HG03571 (cell line): ENCODE results near the gene PSME3.
"Not testable (repeated sequence)": the region's sequence is repeated elsewhere in the genome, so short reads cannot be mapped to it uniquely, and the experiment has no call there.

Experiments
- ATAC-seq: cut with Tn5 transposase; IDR thresholded peaks from one replicate; pipeline ENCODE4 v1.9.1; 2021; ENCODE audit not compliant: unreplicated experiment

The PSME3 gene

DNA sequence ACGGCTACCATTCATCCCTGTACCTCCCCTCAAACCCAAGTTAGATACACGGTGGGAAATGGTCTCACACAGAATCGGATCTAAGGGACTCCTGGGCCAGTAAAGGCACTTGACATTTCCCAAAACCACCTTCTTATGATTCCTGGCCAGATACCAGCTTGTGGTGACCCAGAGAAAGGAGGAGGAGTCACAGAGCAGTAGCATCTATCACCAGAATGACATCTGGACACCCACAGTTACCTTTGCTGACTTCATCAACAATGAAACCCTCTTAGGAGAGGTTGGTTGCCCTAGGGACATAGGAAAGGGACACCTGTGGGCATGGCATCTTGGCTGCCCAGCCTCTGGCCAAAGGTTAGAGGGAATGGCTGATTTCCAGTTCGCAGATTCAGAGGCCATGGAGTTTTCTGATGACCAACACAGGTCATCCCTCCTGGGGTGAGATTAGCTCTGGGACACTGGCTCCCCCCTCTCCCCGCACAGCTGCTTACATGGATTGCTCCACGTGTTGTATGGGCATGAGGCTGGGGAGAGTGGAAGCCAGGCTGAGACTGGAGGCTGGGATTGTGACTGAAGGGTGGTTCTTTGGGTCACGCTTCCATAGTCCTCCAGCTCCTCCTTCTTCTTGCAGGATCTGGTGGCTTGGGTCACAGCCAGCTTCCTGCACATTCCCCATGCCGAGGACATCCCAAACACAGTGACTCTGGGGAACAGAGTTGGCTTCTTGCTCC lies 16.4 kb downstream of the PSME3 start:
- no peak for ATAC-seq

DNA sequence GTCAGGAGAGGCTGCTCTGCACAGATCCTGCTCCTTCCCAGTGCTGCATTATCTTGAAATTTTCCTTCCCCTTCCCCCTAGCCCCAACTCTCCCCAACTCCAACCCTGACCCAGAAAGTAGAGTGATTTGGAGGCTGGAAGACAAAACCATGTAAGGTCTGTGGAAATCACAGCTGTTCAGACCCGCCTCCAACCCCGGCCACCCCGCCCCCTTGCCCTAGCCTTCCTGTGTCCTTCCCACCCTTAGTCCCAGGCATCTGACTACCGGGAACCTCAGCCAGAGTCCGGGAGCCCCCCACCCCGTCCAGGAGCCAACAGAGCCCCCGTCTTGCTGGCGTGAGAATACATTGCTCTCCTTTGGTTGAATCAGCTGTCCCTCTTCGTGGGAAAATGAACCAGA lies 17.8 kb downstream of the PSME3 start, which contains the start of gene AOC3:
AOC3 (plus strand) TSS at position 246 of the 400 bp plus-strand sequence; CDS start at position 391, 145 bp downstream.
- no peak for ATAC-seq

DNA sequence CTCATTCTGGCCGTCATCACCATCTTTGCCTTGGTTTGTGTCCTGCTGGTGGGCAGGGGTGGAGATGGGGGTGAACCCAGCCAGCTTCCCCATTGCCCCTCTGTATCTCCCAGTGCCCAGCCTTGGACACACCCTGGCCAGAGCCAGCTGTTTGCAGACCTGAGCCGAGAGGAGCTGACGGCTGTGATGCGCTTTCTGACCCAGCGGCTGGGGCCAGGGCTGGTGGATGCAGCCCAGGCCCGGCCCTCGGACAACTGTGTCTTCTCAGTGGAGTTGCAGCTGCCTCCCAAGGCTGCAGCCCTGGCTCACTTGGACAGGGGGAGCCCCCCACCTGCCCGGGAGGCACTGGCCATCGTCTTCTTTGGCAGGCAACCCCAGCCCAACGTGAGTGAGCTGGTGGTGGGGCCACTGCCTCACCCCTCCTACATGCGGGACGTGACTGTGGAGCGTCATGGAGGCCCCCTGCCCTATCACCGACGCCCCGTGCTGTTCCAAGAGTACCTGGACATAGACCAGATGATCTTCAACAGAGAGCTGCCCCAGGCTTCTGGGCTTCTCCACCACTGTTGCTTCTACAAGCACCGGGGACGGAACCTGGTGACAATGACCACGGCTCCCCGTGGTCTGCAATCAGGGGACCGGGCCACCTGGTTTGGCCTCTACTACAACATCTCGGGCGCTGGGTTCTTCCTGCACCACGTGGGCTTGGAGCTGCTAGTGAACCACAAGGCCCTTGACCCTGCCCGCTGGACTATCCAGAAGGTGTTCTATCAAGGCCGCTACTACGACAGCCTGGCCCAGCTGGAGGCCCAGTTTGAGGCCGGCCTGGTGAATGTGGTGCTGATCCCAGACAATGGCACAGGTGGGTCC lies 18.4 kb downstream of the PSME3 start:
- ATAC-seq = not testable (repeated sequence)

DNA sequence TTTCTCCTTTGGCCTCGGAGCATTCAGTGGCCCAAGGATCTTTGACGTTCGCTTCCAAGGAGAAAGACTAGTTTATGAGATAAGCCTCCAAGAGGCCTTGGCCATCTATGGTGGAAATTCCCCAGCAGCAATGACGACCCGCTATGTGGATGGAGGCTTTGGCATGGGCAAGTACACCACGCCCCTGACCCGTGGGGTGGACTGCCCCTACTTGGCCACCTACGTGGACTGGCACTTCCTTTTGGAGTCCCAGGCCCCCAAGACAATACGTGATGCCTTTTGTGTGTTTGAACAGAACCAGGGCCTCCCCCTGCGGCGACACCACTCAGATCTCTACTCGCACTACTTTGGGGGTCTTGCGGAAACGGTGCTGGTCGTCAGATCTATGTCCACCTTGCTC lies 19.2 kb downstream of the PSME3 start:
- ATAC-seq = no peak

DNA sequence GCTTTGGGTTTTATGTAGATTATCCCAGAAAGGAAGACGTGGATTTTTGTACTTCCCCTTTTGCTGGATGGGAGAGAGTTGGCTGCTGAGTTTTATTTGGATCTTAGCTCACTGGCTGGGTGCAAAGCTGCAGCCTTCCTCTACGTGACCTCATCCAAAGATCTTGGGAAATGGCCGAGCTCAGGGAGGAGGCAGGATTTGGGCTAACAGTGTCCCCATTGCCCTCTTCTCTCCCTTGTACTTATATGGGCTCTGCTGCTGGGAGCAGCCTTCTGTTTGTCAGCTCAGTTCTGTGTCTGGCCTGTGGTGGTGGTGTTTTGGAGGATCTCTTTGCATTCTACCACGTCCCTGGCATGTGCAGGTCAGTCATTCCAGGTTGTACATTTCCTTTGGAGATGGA lies 19.8 kb downstream of the PSME3 start:
- ATAC-seq = no peak

DNA sequence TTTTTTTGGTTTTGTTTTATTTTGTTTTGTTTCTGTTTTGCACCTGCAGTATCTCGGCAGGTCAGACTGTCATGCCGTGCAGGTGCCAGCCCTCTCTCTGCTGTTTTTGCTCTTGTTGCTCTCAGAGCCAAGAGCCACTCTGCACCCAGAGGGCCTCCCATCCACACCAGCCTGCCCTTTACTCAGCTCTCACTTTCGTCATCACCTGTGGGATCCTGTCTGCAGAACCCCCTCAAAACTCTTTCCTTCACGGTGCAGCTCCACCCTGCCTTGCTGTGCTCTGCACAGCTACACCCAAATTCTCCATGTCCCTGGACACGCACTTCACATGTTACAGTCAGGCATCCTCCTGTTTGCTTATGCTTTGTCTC lies 20.4 kb downstream of the PSME3 start:
- ATAC-seq = no peak

DNA sequence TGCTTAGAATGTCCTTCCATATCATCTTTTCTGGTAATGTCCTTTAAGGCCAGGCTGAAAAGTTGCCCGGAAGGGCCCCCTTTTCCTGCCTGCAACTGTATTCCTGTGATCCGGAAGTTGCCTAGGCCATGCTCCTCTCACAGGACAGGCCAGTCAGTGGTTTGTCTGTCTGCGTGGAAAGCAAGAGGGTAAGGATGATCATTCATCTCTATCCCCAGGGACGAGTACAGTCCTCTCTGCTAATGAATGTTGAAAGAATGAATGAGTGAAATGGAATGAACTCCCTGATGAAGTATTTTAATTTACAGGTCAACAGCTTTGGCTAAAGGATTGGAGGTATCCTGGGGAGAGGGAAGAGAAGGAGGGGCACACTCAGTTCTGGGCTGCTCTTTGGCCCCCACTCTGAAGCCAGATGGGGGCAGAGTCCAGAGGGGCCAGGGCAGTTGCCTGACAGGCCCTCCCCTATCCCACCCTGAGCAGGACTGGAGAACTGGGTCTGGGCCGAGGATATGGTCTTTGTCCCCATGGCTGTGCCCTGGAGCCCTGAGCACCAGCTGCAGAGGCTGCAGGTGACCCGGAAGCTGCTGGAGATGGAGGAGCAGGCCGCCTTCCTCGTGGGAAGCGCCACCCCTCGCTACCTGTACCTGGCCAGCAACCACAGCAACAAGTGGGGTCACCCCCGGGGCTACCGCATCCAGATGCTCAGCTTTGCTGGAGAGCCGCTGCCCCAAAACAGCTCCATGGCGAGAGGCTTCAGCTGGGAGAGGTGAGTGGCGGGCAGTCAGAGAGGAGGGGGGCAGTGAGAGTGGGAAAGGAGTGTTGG lies 21.0 kb downstream of the PSME3 start:
- ATAC-seq = no peak

DNA sequence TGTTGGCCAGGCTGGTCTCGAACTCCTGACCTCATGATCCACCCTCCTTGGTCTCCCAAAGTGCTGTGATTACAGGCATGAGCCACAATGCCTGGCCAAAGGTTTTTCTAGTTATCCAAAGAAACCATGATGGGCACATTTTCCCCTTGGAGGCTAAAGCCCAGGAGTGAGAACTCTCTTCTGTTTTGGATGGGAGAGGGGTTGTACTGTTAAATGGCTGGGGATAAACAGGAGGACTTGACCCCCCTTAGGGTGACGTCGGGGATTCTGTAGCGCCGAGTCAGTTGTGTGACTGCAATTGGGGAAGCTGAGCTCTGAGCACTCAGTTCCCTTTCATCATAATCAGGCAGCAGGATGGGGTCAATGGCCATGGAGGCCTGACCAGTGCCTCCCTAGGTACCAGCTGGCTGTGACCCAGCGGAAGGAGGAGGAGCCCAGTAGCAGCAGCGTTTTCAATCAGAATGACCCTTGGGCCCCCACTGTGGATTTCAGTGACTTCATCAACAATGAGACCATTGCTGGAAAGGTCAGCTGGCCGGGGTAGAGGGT lies 21.9 kb downstream of the PSME3 start:
- no peak for ATAC-seq

DNA sequence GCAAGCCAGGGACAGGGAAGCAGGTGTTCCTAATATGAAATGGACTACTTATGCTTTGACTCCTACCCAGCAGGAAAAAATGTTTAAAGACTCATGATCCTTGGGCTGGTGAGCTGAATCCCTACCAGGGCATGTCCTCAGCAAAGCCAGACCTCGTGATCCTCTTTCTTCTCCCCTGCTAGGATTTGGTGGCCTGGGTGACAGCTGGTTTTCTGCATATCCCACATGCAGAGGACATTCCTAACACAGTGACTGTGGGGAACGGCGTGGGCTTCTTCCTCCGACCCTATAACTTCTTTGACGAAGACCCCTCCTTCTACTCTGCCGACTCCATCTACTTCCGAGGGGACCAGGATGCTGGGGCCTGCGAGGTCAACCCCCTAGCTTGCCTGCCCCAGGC lies 22.9 kb downstream of the PSME3 start:
- ATAC-seq = not testable (repeated sequence)

DNA sequence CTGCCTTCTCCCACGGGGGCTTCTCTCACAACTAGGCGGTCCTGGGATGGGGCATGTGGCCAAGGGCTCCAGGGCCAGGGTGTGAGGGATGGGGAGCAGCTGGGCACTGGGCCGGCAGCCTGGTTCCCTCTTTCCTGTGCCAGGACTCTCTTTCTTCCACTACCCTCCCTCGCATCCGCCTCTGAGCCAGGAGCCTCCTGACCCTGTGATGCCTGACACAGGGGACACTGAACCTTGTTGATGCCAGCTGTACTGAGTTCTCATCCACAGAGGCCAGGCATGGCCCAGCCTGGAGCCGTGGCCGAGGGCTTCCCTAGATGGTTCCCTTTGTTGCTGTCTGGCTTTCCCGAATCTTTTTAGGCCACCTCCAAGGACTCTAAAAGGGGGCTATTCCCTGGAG lies 23.3 kb downstream of the PSME3 start:
- ATAC-seq = not testable (repeated sequence)

DNA sequence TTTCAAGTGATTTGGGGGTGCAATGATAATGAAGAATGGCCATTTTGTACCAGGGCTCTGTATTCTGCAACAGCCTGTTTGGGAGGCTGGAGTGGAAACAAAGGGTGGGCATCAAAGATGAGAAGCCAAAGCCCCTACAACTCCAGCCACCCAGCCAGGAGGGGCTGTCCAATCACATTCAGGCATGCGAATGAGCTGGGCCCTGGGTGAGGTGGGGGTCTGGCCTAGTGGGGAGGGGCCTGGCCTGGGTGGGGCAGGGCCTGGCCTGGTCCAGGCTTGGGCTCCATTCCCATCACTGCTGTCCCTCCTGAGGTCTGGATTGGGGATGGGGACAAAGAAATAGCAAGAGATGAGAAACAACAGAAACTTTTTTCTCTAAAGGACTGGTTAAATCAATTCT lies 24.2 kb downstream of the PSME3 start:
- no peak for ATAC-seq

DNA sequence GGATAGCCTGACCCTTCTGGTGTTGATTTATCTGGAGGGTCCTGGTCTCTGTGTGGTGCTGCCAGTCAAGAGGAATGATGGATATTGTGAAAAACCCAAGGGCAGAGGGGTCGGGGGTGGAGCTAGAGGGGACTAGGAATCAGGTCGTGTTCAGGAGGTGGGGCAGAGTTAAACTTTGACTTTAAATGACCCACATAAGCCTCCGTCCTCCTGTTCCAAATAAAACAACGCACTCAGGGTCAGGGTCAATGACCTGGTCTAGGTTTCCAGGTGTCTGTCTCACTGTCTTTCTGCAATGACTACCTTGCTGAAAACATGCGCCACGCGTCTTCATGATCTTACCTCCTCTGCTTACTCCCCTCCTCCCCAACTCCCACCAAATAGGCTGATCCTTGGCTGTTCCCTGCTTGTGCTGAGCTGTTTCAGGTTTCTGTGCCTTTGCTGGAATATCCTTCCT lies 32.5 kb downstream of the PSME3 start:
- ATAC-seq = no peak

DNA sequence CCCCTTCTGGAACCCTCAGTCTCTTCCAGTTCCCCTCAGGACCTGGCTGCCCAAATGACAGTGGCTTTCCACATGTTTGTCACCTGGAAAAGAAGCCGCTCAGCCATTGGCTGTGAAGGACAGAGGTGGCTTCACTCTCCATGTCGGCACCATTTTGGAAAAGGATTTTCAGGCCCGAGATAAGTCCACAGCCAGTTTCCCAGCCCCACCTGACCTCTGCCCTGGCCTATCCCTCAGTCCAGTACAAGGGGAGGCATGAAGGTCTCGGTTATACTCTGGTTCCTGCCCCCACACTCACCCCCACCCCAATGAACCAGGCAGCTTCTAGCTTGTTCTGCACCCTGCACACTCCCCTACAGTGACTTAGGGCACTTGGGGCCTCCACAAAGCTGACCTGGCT lies 33.0 kb downstream of the PSME3 start:
- ATAC-seq = no peak

DNA sequence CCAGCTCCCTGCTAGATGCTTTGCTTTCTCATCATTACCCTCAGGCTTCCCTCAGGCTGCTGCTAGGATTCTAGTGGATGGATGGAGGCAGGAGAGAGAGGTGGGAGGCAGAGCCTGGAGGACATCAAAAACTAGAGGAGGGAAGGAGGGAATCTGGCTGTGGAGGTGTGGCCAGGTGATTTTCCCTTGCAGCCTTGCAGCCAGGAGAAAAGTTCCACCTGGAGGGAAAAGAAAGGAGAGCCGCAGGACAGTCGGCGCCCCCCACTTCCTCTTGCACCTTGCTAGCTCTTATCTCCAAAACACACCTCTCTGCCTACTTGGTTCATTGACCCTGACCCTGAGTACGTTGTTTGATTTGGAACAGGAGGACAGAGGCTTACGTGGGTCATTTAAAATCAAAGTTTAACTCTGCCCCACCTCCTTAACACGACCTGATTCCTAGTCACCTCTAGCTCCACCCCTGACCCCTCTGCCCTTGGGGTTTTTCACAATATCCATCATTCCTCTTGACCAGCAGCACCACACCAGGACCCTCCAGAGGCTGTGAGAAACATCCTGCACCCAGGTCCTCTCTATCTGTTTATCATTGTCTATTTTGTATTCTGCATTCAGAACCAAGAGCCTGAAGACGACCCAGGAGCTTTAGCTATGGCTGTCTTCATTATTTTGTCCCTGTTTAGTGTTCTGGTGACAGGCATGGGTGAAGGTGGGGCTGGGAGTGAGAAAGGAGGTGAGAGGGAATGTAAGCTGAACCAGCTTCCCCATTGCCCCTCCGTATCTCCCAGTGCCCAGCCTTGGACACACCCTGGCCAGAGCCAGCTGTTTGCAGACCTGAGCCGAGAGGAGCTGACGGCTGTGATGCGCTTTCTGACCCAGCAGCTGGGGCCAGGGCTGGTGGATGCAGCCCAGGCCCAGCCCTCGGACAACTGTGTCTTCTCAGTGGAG lies 33.7 kb downstream of the PSME3 start:
- ATAC-seq = no peak

DNA sequence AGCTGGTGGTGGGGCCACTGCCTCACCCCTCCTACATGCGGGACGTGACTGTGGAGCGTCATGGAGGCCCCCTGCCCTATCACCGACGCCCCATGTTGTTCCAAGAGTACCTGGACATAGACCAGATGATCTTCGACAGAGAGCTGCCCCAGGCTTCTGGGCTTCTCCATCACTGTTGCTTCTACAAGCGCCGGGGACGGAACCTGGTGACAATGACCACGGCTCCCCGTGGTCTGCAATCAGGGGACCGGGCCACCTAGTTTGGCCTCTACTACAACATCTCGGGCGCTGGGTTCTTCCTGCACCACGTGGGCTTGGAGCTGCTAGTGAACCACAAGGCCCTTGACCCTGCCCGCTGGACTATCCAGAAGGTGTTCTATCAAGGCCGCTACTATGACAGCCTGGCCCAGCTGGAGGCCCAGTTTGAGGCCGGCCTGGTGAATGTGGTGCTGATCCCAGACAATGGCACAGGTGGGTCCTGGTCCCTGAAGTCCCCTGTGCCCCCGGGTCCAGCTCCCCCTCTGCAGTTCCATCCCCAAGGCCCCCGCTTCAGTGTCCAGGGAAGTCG lies 34.6 kb downstream of the PSME3 start:
- not testable (repeated sequence) for ATAC-seq

DNA sequence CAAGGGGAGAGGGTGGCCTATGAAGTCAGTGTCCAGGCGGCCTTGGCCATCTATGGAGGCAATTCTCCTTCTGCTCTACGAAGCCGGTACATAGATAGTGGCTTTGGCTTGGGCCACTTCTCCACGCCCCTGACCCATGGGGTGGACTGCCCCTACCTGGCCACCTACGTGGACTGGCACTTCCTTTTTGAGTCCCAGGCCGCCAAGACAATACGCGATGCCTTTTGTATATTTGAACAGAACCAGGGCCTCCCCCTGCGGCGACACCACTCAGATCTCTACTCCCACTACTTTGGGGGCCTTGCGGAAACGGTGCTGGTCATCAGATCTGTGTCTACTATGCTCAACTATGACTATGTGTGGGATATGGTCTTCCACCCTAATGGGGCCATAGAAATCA lies 35.1 kb downstream of the PSME3 start:
- no peak for ATAC-seq

DNA sequence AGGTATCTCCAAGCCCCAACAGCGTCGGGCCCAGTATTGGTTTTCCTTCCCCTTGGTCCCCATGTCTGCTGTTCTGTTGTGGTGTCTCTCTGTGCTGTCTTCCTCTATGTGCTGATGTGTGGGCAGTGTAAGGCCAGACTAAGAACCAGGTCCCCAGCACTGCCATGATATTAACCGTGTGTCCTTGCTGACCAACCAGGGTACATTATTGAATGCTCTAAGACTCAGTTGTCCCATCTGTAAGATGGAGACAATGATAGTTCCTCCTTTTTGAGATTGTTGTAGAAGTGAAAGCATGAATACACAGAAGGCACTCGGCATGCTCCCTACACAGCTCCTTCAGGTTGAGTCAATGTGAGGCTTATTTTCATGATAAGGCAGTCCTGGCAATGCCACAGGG lies 38.5 kb downstream of the PSME3 start:
- ATAC-seq = no peak

DNA sequence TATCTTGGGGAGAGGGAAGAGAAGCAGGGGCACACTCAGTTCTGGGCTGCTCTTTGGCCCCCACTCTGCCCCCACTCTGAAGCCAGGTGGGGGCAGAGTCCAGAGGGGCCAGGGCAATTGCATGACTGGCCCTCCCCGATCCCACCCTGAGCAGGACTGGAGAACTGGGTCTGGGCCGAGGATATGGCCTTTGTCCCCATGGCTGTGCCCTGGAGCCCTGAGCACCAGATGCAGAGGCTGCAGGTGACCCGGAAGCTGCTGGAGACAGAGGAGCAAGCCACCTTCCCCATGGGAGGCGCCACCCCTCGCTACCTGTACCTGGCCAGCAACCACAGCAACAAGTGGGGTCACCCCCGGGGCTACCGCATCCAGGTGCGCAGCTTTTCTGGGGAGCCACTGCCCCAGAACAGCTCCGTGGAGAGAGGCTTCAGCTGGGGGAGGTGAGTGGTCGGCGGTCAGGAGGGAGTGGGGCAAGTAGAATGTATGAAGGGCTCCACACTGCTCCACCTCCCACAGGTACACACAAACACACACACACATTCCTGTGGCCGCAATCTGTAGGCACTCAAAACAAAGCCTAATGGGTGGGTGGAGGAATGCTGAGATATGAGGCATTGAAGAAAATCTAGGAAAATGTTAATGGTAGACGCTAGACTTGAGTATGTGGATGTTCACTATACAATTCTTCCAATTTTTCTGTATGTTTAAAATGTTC lies 39.2 kb downstream of the PSME3 start:
- no peak for ATAC-seq

DNA sequence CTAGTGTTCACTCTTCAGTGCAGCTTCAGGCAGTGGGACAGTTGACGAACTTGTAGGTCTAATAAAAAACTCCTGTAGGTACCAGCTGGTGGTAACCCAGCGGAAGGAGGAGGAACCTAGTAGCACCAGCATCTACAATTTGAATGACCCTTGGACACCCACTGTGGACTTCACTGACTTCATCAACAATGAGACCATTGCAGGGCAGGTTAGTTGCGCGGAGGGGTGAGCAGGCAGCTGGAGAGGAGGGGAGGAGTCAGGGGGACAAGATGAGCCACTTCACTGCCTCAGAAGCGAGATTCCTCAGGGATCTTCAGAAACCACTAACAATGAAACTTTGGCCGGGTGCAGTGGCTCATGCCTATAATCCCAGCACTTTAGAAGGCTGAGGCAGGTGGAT lies 40.1 kb downstream of the PSME3 start:
- ATAC-seq = no peak
